Right lobe of liver (tissue), 6 donors: ENCODE measurements around the gene PROB1. TPM values are rescaled to one million over a fixed set of nuclear protein-coding genes. Genes with fewer than 3 reads are reported as not detected.

ENCODE experiments used
- ATAC-seq, 4 donors: fragments of 200-7000 bp; cut with Tn5 transposase; one replicate each; pipeline ENCODE4 v1.9.1; 2020; ENCODE audit warnings: mild to moderate bottlenecking in 4 of 4, moderate library complexity in 4 of 4
- DNase-seq, 3 donors: peaks; one replicate each; pipeline ENCODE4 v3.0.0-alpha.2; 2020
- H3K27ac ChIP-seq, 3 donors: fragments of 200-600 bp; one replicate each; pipeline ENCODE4 v1.8.0; 2022
- H3K27me3 ChIP-seq, 2 donors: fragments of 200-600 bp; one replicate each; pipeline ENCODE4 v1.8.0; 2022
- H3K36me3 ChIP-seq, 4 donors: fragments of 200-600 bp; sonication (generic) in 1 of 4; one replicate each; pipeline versions ENCODE4 v1.5.1 to v1.8.0; 2017 to 2022; ENCODE audit warnings: control low read depth in 1 of 4
- H3K4me1 ChIP-seq, 4 donors: fragments of 200-600 bp; sonication (generic) in 1 of 4; one replicate each; pipeline versions ENCODE4 v1.5.1 to v1.8.0; 2017 to 2022; ENCODE audit warnings: control low read depth in 1 of 4
- H3K4me3 ChIP-seq, 3 donors: fragments of 200-600 bp; one replicate each; pipeline ENCODE4 v1.8.0; 2022
- H3K9me3 ChIP-seq, 4 donors: fragments of 200-600 bp; sonication (generic) in 1 of 4; one replicate each; pipeline versions ENCODE4 v1.5.1 to v1.8.0; 2017 to 2022; ENCODE audit warnings: control low read depth in 1 of 4
- CTCF ChIP-seq, 4 donors: fragments of 200-600 bp in 3 of 4; fragments of 450-650 bp in 1 of 4; IDR thresholded peaks; one replicate each; pipeline versions ENCODE4 v1.5.1 to v1.8.0; 2016 to 2022; ENCODE audit warnings: antibody characterized with exemption in 4 of 4, mild to moderate bottlenecking in 2 of 4
- POLR2A ChIP-seq: fragments of 450-650 bp; IDR thresholded peaks from one replicate; pipeline ENCODE4 v1.6.1; 2017; ENCODE audit warnings: antibody characterized with exemption, mild to moderate bottlenecking
- WGBS: methylation state at CpG from one replicate; pipeline ENCODE4 v1.1.6; 2018; ENCODE audit warnings: low coverage, low lambda C conversion rate; ENCODE audit not compliant: insufficient coverage; ENCODE audit errors: missing lambda C conversion rate; 5-methylcytosine and 5-hydroxymethylcytosine counted together
- intact Hi-C, 2 donors: fragments of 100-400 bp; cut with DNase I; formaldehyde crosslinking; loops; one replicate each; pipeline versions ENCODE4 v1.11.2 to v1.14.1; 2022
- total RNA-seq, 6 experiments: library from RNA; depleted of rRNA in 2 of 6; stranded (reverse); fragments of >200 nt in 2 of 6; fragmentation: NEBNext Ultra II Directional in 3 of 6; extraction: Animal tissue kit (Norgen Biotek cat#: 25700) in 3 of 6; gene quantifications; one replicate each; pipeline versions ENCODE4 v1.1.0 to v1.2.4, GENCODE V29; 2016 to 2023
- donor health status: DM: no; HTN: yes; CAD: no.
- donor health status: DM: no; HTN: no; CAD: no.
- donor health status: DM: no; HTN: no; CAD: no.
- donor health status: DM: no; HTN: yes; CAD: no.
- donor health status: DM: no; HTN: yes; CAD: no.

The PROB1 gene
- total RNA-seq, 6 experiments from 2014 or later: 0.25 to 0.51 (median 0.41) TPM

GRCh38 chr5:139404484-139404840 lies 9.6 kb upstream of the PROB1 start:
- ATAC-seq (no peak), DNase-seq (no peak)
- Histone ChIP-seq H3K27me3 (no peaks in the 10 kb centered on the region), H3K4me3 (peak overlapping the region; percentile 56 to 71 (median 60)), H3K36me3 (no peaks in the 10 kb centered on the region), H3K4me1 (peaks cover 0 to 8% (median 0%) of the 10 kb centered on the region in 4 donors), H3K27ac (peak overlapping the region; percentile 56 to 78 (median 72)), H3K9me3 (no peaks in the 10 kb centered on the region)
- intact Hi-C loops: no loop called here
- TF ChIP-seq POLR2A (no peak), CTCF (IDR thresholded peaks at IDR 0.05) (no peak)
- WGBS: 72% methylated on average over 5 of the region's 5 CpGs

GRCh38 chr5:139403787-139404483 lies 9.0 kb upstream of the PROB1 start, which contains the start of gene SPATA24:
Gene SPATA24 (minus strand): TSS chr5:139404089. CDS start chr5:139404060, 29 bp downstream.
- 2% methylated on average over 15 of the region's 41 CpGs for WGBS
- H3K27ac ChIP-seq: peak within 1 kb of the TSS; percentile 56 to 78 (median 72)
- H3K4me3 ChIP-seq: peak within 1 kb of the TSS; percentile 56 to 71 (median 60)
- no peaks in the 10 kb centered on the region for H3K27me3 ChIP-seq
- H3K4me1 ChIP-seq: peaks cover 0 to 8% (median 0%) of the 10 kb centered on the region in 4 donors
- ATAC-seq: peak; percentile 96 to 97 (median 97)
- no peaks in the 10 kb centered on the region for H3K9me3 ChIP-seq
- peak; percentile 97 to 98 (median 97) for DNase-seq
- intact Hi-C loops: no loop called here
- no peaks in the 10 kb centered on the region for H3K36me3 ChIP-seq
- TF ChIP-seq CTCF (IDR thresholded peaks at IDR 0.05): no peak
- peak; percentile 20 for TF ChIP-seq POLR2A

- TF ChIP-seq POLR2A (no peak), CTCF (IDR thresholded peaks at IDR 0.05) (no peak)
- peak overlapping the region; percentile 56 to 71 (median 60) for H3K4me3 ChIP-seq
- peaks cover 0 to 4% (median 0%) of the 10 kb centered on the region in 4 donors for H3K4me1 ChIP-seq
- WGBS: 34% methylated on average over 6 of the region's 7 CpGs
- H3K27me3 ChIP-seq: no peaks in the 10 kb centered on the region
- intact Hi-C loops: no loop called here
- ATAC-seq: no peak
- H3K36me3 ChIP-seq: no peaks in the 10 kb centered on the region
- no peaks in the 10 kb centered on the region for H3K9me3 ChIP-seq
- DNase-seq: no peak
- H3K27ac ChIP-seq: peak overlapping the region; percentile 56 to 78 (median 72)
These were observed 8.5 kb upstream of the PROB1 start for GRCh38 chr5:139403418-139403786.

GRCh38 chr5:139402561-139403158 lies 7.8 kb upstream of the PROB1 start:
- DNase-seq (peak in 1 of 3 donors; percentile 48), ATAC-seq (peak in 3 of 4 donors; percentile 7 to 38 (median 12))
- no peaks in the 10 kb centered on the region for H3K27me3 ChIP-seq
- no peaks in the 10 kb centered on the region for H3K36me3 ChIP-seq
- intact Hi-C loops: no loop called here
- WGBS: 69% methylated on average over 5 of the region's 7 CpGs
- H3K4me3 ChIP-seq: no peak overlapping the region
- no peak overlapping the region for H3K27ac ChIP-seq
- TF ChIP-seq POLR2A (no peak), CTCF (IDR thresholded peaks at IDR 0.05) (peak; percentile 29 to 55 (median 40))
- peaks cover 0 to 4% (median 0%) of the 10 kb centered on the region in 4 donors for H3K4me1 ChIP-seq
- H3K9me3 ChIP-seq: no peaks in the 10 kb centered on the region
